NB4 (cell line): ENCODE results near the gene WDR76.
"Not testable (repeated sequence)": the region's sequence is repeated elsewhere in the genome, so short reads cannot be mapped to it uniquely, and the experiment has no call there.

ENCODE experiments used
- DNase-seq: peaks from one replicate; pipeline ENCODE4 v3.0.0; 2010; ENCODE audit warnings: low read depth
- H3K4me3 ChIP-seq: one replicate; pipeline ENCODE4 v1.5.1; 2011; ENCODE audit warnings: mild to moderate bottlenecking, low read depth, low read length, moderate library complexity
- CTCF ChIP-seq: IDR thresholded peaks from one replicate; pipeline ENCODE4 v1.5.1; 2012; ENCODE audit warnings: low read depth, low read length
- MYC ChIP-seq: IDR thresholded peaks from 2 replicates; pipeline ENCODE4 v1.6.1; 2011; ENCODE audit warnings: low read depth, low read length
- POLR2A ChIP-seq: IDR thresholded peaks from 2 replicates; pipeline ENCODE4 v1.6.1; 2011; ENCODE audit warnings: mild to moderate bottlenecking; ENCODE audit not compliant: insufficient read length; ENCODE audit errors: extremely low read depth
- TF ChIP-seq, protein P1 (sequence below): IDR thresholded peaks from 2 replicates; pipeline ENCODE4 v1.6.1; 2011; ENCODE audit warnings: low read depth, low read length

Gene WDR76

GRCh38 chr15:43828061-43828657 is 1.4 kb downstream of the WDR76 start:
- peak; percentile 24 for DNase-seq
- peak overlapping the region; percentile 95 for H3K4me3 ChIP-seq

GRCh38 chr15:43829951-43830540 is 3.2 kb downstream of the WDR76 start:
- not testable (repeated sequence) for DNase-seq
- peak overlapping the region; percentile 11 for H3K4me3 ChIP-seq

More at GRCh38 chr15:43828061-43828657, 1.4 kb downstream of the WDR76 start:
- no peak for TF ChIP-seq CTCF
- TF ChIP-seq, protein P1, sequence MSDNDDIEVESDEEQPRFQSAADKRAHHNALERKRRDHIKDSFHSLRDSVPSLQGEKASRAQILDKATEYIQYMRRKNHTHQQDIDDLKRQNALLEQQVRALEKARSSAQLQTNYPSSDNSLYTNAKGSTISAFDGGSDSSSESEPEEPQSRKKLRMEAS = no peak
- TF ChIP-seq POLR2A = no peak
- no peak for TF ChIP-seq MYC

DNA sequence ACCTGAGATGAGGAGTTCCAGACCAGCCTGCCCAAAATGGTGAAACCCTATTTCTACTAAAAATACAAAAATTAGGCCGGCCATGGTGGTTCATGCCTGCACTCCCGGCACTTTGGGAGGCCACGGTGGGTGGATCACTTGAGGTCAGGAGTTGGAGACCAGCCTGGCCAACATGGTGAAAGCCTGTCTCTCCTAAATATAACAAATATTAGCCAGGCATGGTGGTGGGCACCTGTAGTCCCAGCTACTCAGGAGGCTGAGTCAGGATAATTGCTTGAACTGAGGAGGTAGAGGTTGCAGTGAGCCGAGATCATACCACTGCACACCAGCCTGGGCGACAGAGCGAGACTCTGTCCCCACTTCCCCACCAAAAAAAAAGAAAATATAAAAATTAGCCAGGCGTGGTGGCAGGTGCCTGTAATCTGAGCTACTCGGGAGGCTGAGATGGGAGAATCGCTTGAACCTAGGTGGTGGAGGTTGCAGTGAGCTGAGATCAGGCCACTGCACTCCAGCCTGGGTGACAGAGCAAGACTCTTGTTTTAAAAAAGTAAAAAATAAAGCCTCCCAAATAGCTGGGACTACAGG is 4.0 kb downstream of the WDR76 start:
- not testable (repeated sequence) for DNase-seq, H3K4me3 ChIP-seq

- not testable (repeated sequence) for DNase-seq
- peak overlapping the region; percentile 16 for H3K4me3 ChIP-seq
These were observed 4.8 kb downstream of the WDR76 start for GRCh38 chr15:43831519-43832052.

- not testable (repeated sequence) for H3K4me3 ChIP-seq
These were observed 5.7 kb downstream of the WDR76 start for GRCh38 chr15:43832485-43832884.

GRCh38 chr15:43845421-43845820 is 18.6 kb downstream of the WDR76 start:
- no peak for DNase-seq
- TF ChIP-seq, protein P1 = no peak
- TF ChIP-seq MYC (no peak), CTCF (no peak), POLR2A (no peak)
- no peak overlapping the region for H3K4me3 ChIP-seq

More at GRCh38 chr15:43832485-43832884, 5.7 kb downstream of the WDR76 start:
- not testable (repeated sequence) for DNase-seq

GRCh38 chr15:43851251-43851650 is 24.4 kb downstream of the WDR76 start:
- no peak overlapping the region for H3K4me3 ChIP-seq
- TF ChIP-seq CTCF (no peak), MYC (no peak), POLR2A (no peak)
- TF ChIP-seq, protein P1 = no peak
- DNase-seq = no peak

GRCh38 chr15:43852607-43853006 is 25.8 kb downstream of the WDR76 start:
- DNase-seq = no peak
- H3K4me3 ChIP-seq = no peak overlapping the region
- TF ChIP-seq POLR2A = no peak
- TF ChIP-seq, protein P1 = no peak
- TF ChIP-seq MYC = no peak
- TF ChIP-seq CTCF = no peak
